Body of pancreas (tissue), 4 donors: ENCODE results near the gene PEX14. TPM values are rescaled to one million over a fixed set of nuclear protein-coding genes. Genes with fewer than 3 reads are reported as not detected.
A peak's percentile ranks its signal among the peaks of the same experiment; 100 is the strongest.

Source experiments
- ATAC-seq: fragments of 150-250 bp; one replicate; pipeline ENCODE4 v1.9.1; 2016
- DNase-seq, 4 donors: peaks; one replicate each; pipeline ENCODE4 v3.0.0-alpha.2; 2019
- H3K27ac ChIP-seq, 4 donors: fragments of 200-600 bp; sonication (generic); 1 replicate in 3 of 4; 2 replicates in 1 of 4; pipeline versions ENCODE4 v1.5.1 to v1.6.1; 2016 to 2019; ENCODE audit warnings: mild to moderate bottlenecking in 1 of 4, mixed read lengths in 1 of 4, moderate library complexity in 1 of 4
- H3K27me3 ChIP-seq, 2 donors: fragments of 200-600 bp; sonication (generic); one replicate each; pipeline ENCODE4 v1.6.0; 2016; ENCODE audit warnings: mild to moderate bottlenecking in 1 of 2
- H3K36me3 ChIP-seq, 2 donors: fragments of 200-600 bp; sonication (generic); replicated peaks in 1 of 2; 2 replicates each; pipeline ENCODE4 v1.5.1; 2016; ENCODE audit warnings: low read depth in 2 of 2; ENCODE audit not compliant: insufficient read depth in 1 of 2
- H3K4me1 ChIP-seq: fragments of 200-600 bp; sonication (generic); one replicate; pipeline ENCODE4 v1.6.0; 2016
- H3K4me3 ChIP-seq, 2 donors: fragments of 200-600 bp; sonication (generic); 1 replicate in 1 of 2; 2 replicates in 1 of 2; pipeline ENCODE4 v1.5.1; 2016 to 2019
- H3K9me3 ChIP-seq, 3 donors: fragments of 200-600 bp; sonication (generic); 1 replicate in 2 of 3; 2 replicates in 1 of 3; pipeline ENCODE4 v1.5.1; 2016
- POLR2A ChIP-seq, 3 donors: fragments of 450-650 bp; IDR thresholded peaks; one replicate each; pipeline ENCODE4 v1.6.1; 2016; ENCODE audit warnings: antibody characterized with exemption in 3 of 3, mild to moderate bottlenecking in 2 of 3
- WGBS, 2 donors: methylation state at CpG; one replicate each; pipeline ENCODE4 v1.1.5; 2017; 5-methylcytosine and 5-hydroxymethylcytosine counted together
- intact Hi-C: fragments of 100-400 bp; cut with DNase I; formaldehyde crosslinking; loops from one replicate; pipeline ENCODE4 v1.15.1; 2023
- total RNA-seq, 2 donors: library from RNA; depleted of rRNA; stranded (reverse); fragments of >200 nt; gene quantifications; one replicate each; pipeline ENCODE4 v1.1.0, GENCODE V29; 2016
- TF ChIP-seq, protein P1 (sequence below), 7 experiments: fragments of 450-650 bp in 4 of 7; fragments of 200-600 bp in 3 of 7; sonication (generic) in 3 of 7; IDR thresholded peaks; one replicate each; pipeline ENCODE4 v1.5.1; 2016 to 2019; ENCODE audit warnings: antibody characterized with exemption in 7 of 7

The PEX14 gene
- total RNA-seq, 2 donors from 2014 or later: 8.6 to 8.8 TPM

GRCh38 chr1:10632691-10633090, 157.9 kb downstream of the PEX14 start:
- no peaks in the 10 kb centered on the region for H3K27me3 ChIP-seq
- peaks cover 26% of the 10 kb centered on the region for H3K4me1 ChIP-seq
- TF ChIP-seq, protein P1, sequence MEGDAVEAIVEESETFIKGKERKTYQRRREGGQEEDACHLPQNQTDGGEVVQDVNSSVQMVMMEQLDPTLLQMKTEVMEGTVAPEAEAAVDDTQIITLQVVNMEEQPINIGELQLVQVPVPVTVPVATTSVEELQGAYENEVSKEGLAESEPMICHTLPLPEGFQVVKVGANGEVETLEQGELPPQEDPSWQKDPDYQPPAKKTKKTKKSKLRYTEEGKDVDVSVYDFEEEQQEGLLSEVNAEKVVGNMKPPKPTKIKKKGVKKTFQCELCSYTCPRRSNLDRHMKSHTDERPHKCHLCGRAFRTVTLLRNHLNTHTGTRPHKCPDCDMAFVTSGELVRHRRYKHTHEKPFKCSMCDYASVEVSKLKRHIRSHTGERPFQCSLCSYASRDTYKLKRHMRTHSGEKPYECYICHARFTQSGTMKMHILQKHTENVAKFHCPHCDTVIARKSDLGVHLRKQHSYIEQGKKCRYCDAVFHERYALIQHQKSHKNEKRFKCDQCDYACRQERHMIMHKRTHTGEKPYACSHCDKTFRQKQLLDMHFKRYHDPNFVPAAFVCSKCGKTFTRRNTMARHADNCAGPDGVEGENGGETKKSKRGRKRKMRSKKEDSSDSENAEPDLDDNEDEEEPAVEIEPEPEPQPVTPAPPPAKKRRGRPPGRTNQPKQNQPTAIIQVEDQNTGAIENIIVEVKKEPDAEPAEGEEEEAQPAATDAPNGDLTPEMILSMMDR (IDR thresholded peaks at IDR 0.05): no peak
- no peak for TF ChIP-seq POLR2A (IDR thresholded peaks at IDR 0.05)
- no peak overlapping the region for H3K4me3 ChIP-seq
- no peak for ATAC-seq
- intact Hi-C loops: no loop called here
- no peak overlapping the region for H3K27ac ChIP-seq
- no peaks in the 10 kb centered on the region for H3K9me3 ChIP-seq
- DNase-seq: no peak
- H3K36me3 ChIP-seq: peaks cover 0 to 2% of the 10 kb centered on the region in 2 donors
- 93 to 95% methylated on average over 8 to 14 of the region's 14 CpGs for WGBS, 2 donors

- Histone ChIP-seq H3K27me3 (no peaks in the 10 kb centered on the region), H3K36me3 (peaks cover 0 to 2% of the 10 kb centered on the region in 2 donors), H3K4me1 (peaks cover 21% of the 10 kb centered on the region), H3K27ac (no peak overlapping the region), H3K4me3 (no peak overlapping the region), H3K9me3 (no peaks in the 10 kb centered on the region)
- DNase-seq (no peak), ATAC-seq (no peak)
- 93 to 94% methylated on average over 5 to 10 of the region's 10 CpGs for WGBS, 2 donors
- intact Hi-C loops: no loop called here
- TF ChIP-seq, protein P1 (IDR thresholded peaks at IDR 0.05): no peak
- no peak for TF ChIP-seq POLR2A (IDR thresholded peaks at IDR 0.05)
Measured at GRCh38 chr1:10633416-10633815, 158.7 kb downstream of the PEX14 start.

GRCh38 chr1:10634075-10634427, 159.3 kb downstream of the PEX14 start:
- peaks cover 14% of the 10 kb centered on the region for H3K4me1 ChIP-seq
- no peak overlapping the region for H3K4me3 ChIP-seq
- H3K9me3 ChIP-seq: no peaks in the 10 kb centered on the region
- no peaks in the 10 kb centered on the region for H3K27me3 ChIP-seq
- H3K27ac ChIP-seq: no peak overlapping the region
- ATAC-seq (no peak), DNase-seq (no peak)
- intact Hi-C loops: no loop called here
- peaks cover 0 to 2% of the 10 kb centered on the region in 2 donors for H3K36me3 ChIP-seq
- WGBS, 2 donors: 91 to 96% methylated on average over 7 to 8 of the region's 8 CpGs
- TF ChIP-seq, protein P1 (IDR thresholded peaks at IDR 0.05): no peak
- no peak for TF ChIP-seq POLR2A (IDR thresholded peaks at IDR 0.05)

- DNase-seq (no peak), ATAC-seq (no peak)
- WGBS, 2 donors: 49 to 76% methylated on average over 4 to 22 of the region's 23 CpGs
- H3K4me1 ChIP-seq: peaks cover 10% of the 10 kb centered on the region
- peak overlapping the region in 1 of 4 donors; percentile 34 for H3K27ac ChIP-seq
- peaks cover 0 to under 1% of the 10 kb centered on the region in 2 donors for H3K36me3 ChIP-seq
- no peaks in the 10 kb centered on the region for H3K9me3 ChIP-seq
- intact Hi-C loops: no loop called here
- H3K27me3 ChIP-seq: no peaks in the 10 kb centered on the region
- no peak overlapping the region for H3K4me3 ChIP-seq
- TF ChIP-seq, protein P1 (IDR thresholded peaks at IDR 0.05): no peak
- no peak for TF ChIP-seq POLR2A (IDR thresholded peaks at IDR 0.05)
Measured at GRCh38 chr1:10634428-10635084, 159.8 kb downstream of the PEX14 start.
